ENCODE measurements around the gene ZBED4. TPM values are rescaled to one million over a fixed set of nuclear protein-coding genes. Genes with fewer than 3 reads are reported as not detected.

Gene ZBED4
- total RNA-seq, 2 experiments from 2014 or later = 19.7 to 20.1 TPM

DNA sequence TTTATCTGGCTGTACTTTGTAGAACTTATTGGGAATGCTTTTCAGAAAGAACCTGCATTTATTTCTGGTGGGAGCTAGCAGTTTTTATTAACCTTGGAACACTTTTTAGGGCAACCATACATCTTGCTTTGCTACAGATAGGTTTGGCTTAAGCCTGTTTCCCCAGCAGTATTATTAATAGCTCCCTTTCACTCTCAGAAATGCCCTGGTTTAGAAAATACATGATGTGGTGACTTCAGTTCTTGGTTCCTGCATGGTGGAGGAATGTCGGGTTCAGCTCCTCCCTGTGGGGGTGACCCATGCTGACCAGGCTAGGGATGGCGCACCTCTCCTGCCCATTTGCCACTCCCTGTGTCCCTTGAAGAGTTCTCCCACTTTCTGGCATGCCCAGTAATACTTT is 28.2 kb downstream of the ZBED4 start:
- POLR2A ChIA-PET = interaction anchor here (0.6 to 1.9 kb wide), 4 partner anchors 9 to 72 kb away, joined by 3 to 6 read pairs (median 3); no protein-coding TSS in a partner anchor
- Mint-ChIP-seq H3K36me3 (ENCODE audit: low read depth) (peaks cover 45% of the 10 kb centered on the region), H3K4me3 (no peak overlapping the region), H3K9me3 (peaks cover 1% of the 10 kb centered on the region), H3K27me3 (no peaks in the 10 kb centered on the region), H3K27ac (no peak overlapping the region), H3K4me1 (ENCODE audit: low read depth) (peaks cover 20% of the 10 kb centered on the region)
- intact Hi-C loops (cut with micrococcal nuclease) = no loop called here
- ATAC-seq (no peak), DNase-seq (no peak)
- CTCF ChIA-PET = no interaction called here
- TF ChIP-seq, protein P1, sequence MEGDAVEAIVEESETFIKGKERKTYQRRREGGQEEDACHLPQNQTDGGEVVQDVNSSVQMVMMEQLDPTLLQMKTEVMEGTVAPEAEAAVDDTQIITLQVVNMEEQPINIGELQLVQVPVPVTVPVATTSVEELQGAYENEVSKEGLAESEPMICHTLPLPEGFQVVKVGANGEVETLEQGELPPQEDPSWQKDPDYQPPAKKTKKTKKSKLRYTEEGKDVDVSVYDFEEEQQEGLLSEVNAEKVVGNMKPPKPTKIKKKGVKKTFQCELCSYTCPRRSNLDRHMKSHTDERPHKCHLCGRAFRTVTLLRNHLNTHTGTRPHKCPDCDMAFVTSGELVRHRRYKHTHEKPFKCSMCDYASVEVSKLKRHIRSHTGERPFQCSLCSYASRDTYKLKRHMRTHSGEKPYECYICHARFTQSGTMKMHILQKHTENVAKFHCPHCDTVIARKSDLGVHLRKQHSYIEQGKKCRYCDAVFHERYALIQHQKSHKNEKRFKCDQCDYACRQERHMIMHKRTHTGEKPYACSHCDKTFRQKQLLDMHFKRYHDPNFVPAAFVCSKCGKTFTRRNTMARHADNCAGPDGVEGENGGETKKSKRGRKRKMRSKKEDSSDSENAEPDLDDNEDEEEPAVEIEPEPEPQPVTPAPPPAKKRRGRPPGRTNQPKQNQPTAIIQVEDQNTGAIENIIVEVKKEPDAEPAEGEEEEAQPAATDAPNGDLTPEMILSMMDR (IDR thresholded peaks at IDR 0.05) = no peak

DNA sequence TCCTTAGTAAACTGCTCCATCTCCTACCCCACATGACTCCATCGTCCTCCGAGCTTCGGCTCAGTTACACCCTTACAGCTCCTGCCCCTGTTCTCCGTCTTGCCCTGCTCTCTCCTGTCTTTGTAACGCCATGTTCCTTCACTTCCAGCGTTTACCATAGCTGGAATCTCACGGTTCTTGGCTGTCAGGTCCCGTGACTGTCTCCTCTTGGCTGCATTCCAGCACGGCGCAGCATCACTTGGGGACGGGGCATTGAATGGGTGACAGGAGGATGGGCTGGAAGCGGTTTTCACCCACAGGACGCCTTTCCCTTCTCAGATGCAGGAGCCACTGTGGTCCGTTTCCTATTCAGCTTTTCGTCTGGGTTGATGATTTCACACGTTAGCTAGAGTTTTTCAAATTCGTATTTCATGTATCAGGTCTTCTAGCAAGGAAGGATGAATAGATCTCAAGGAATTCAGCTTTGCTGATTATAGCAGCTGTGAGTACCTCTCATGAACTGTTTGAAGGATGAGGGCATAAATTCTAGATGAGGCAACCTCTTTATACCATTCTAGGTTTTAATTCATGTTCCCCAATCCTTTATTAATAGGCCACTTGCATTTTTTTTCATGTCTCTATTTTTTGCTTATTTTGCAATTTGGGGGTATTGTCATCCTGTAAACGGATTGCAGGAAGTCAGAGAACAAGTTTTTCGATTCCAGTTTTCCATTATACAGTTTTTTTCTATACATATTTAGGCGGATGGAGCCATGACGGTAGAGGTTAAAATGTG is 29.1 kb downstream of the ZBED4 start:
- H3K4me1 Mint-ChIP-seq (ENCODE audit: low read depth) = peaks cover 20% of the 10 kb centered on the region
- peaks cover 51% of the 10 kb centered on the region for H3K36me3 Mint-ChIP-seq (ENCODE audit: low read depth)
- intact Hi-C loops (cut with micrococcal nuclease) = no loop called here
- DNase-seq (no peak), ATAC-seq (no peak)
- TF ChIP-seq, protein P1 (IDR thresholded peaks at IDR 0.05) = no peak
- no peaks in the 10 kb centered on the region for H3K27me3 Mint-ChIP-seq
- H3K9me3 Mint-ChIP-seq = peaks cover under 1% of the 10 kb centered on the region
- ChIA-PET POLR2A (interaction anchor here (1.2 to 1.9 kb wide), 2 partner anchors 12 to 73 kb away, joined by 3 to 6 read pairs; no protein-coding TSS in a partner anchor), CTCF (no interaction called here)
- no peak overlapping the region for H3K27ac Mint-ChIP-seq
- H3K4me3 Mint-ChIP-seq = no peak overlapping the region

DNA sequence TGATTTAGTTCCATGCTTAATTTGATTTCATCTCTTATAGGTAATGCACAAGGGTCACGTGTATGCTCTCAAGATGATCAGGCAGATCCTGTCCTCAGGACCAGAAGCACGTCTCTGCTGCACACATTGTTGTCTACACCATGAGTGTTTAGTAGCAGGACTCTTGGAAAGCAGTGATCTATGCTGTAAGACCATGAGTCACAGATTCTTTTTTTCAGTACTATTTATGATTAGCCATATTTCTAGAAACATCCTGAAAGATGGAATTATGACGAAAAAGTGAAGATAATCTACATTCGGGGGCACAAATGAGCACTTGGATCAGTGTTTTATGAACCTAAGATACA is 29.6 kb downstream of the ZBED4 start:
- DNase-seq (no peak), ATAC-seq (no peak)
- intact Hi-C loops (cut with micrococcal nuclease) = no loop called here
- no peaks in the 10 kb centered on the region for H3K9me3 Mint-ChIP-seq
- TF ChIP-seq, protein P1 (IDR thresholded peaks at IDR 0.05) = no peak
- no peaks in the 10 kb centered on the region for H3K27me3 Mint-ChIP-seq
- CTCF ChIA-PET = no interaction called here
- H3K27ac Mint-ChIP-seq = no peak overlapping the region
- POLR2A ChIA-PET = interaction anchor here (1.2 to 1.9 kb wide), 2 partner anchors 13 to 73 kb away, joined by 3 to 6 read pairs; no protein-coding TSS in a partner anchor
- peaks cover 53% of the 10 kb centered on the region for H3K36me3 Mint-ChIP-seq (ENCODE audit: low read depth)
- H3K4me1 Mint-ChIP-seq (ENCODE audit: low read depth) = peaks cover 20% of the 10 kb centered on the region
- no peak overlapping the region for H3K4me3 Mint-ChIP-seq

DNA sequence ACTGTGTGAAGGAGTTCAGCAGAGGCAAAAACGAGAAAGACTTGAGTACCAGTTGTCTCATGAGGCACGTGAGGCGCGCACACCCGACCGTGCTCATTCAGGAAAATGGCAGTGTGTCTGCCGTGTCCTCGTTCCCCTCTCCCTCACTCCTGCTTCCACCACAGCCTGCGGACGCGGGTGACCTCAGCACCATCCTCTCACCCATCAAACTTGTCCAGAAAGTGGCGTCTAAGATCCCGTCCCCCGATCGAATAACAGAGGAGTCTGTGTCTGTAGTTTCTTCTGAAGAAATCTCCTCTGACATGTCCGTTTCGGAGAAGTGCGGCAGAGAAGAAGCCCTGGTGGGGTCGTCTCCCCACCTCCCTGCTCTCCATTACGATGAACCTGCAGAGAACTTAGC is 30.4 kb downstream of the ZBED4 start:
- intact Hi-C loops (cut with micrococcal nuclease) = no loop called here
- no peak for ATAC-seq

More for the DNA sequence above, 30.4 kb downstream of the ZBED4 start:
- Mint-ChIP-seq H3K9me3 (no peaks in the 10 kb centered on the region), H3K36me3 (ENCODE audit: low read depth) (peaks cover 57% of the 10 kb centered on the region), H3K4me1 (ENCODE audit: low read depth) (peaks cover 20% of the 10 kb centered on the region), H3K27me3 (no peaks in the 10 kb centered on the region), H3K4me3 (no peak overlapping the region), H3K27ac (no peak overlapping the region)
- POLR2A ChIA-PET = no interaction called here
- DNase-seq = no peak
- CTCF ChIA-PET = no interaction called here
- TF ChIP-seq, protein P1 (IDR thresholded peaks at IDR 0.05) = no peak

Measured in activated CD8-positive, alpha-beta T cell treated with anti-CD3 and anti-CD28 coated beads for 36 hours (primary cell).